ENCODE results near the gene DDAH2.

GRCh38 chr6:31736021-31736767 is 7.1 kb upstream of the DDAH2 start, which contains the start of gene CLIC1:
- TF ChIP-seq, protein P1, sequence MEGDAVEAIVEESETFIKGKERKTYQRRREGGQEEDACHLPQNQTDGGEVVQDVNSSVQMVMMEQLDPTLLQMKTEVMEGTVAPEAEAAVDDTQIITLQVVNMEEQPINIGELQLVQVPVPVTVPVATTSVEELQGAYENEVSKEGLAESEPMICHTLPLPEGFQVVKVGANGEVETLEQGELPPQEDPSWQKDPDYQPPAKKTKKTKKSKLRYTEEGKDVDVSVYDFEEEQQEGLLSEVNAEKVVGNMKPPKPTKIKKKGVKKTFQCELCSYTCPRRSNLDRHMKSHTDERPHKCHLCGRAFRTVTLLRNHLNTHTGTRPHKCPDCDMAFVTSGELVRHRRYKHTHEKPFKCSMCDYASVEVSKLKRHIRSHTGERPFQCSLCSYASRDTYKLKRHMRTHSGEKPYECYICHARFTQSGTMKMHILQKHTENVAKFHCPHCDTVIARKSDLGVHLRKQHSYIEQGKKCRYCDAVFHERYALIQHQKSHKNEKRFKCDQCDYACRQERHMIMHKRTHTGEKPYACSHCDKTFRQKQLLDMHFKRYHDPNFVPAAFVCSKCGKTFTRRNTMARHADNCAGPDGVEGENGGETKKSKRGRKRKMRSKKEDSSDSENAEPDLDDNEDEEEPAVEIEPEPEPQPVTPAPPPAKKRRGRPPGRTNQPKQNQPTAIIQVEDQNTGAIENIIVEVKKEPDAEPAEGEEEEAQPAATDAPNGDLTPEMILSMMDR (IDR thresholded peaks at IDR 0.05): no peak
- peak in 1 of 2 donors; percentile 97 for TF ChIP-seq POLR2A (IDR thresholded peaks at IDR 0.05)

Measured in vagina (tissue), 2 donors.